ENCODE data around the gene AMN.

Gene AMN

DNA sequence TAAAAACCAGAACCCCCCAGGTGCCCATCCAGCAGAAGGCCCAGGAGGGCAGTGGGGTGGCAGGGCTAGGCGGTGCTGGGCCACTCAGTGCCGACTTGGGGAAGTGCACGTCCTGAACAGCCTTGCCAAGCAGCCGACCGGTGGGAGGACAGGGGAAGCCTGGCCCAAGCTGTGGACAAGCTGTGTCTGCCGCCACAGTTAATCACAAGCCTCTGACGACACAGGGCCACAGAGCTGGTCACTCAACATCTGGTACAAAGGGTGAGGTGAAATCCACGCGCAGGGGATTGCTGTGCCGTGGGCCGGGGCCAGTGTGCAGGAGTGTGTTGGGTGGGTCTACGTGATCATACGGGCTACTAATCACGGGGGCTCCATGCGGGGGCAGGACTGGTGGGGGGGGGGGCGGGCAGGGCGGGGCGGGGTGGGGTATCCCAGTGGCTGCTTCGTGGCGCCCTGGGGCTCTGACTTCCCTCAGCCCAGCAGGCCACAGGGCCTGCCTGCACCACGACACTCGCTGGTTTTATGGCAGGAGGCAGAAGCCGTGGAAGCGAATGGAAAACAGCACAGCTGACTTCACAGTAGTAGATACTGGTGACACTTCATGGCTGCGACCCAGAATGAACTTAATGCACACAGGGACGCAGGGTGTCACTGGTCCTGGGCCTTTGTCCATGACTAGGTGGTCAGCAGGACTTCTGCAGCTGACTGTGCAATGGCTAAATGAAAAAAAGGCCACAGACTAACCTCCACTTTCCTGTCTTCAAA, 10.2 kb downstream of the AMN start:
- no peak for DNase-seq
- Histone ChIP-seq H2AFZ (ENCODE audit: low read length) (no peak overlapping the region), H3K36me3 (replicated peaks; ENCODE audit: insufficient read depth, low read length) (no peaks in the 10 kb centered on the region), H3K4me2 (ENCODE audit: low read depth, low read length) (no peak overlapping the region), H3K27me3 (replicated peaks; ENCODE audit: insufficient read depth, low read length) (no peaks in the 10 kb centered on the region), H3K9me2 (replicated peaks; ENCODE audit: insufficient read depth, low read length) (no peaks in the 10 kb centered on the region), H4K20me1 (ENCODE audit: insufficient read depth, low read length) (no peaks in the 10 kb centered on the region), H3K9ac (ENCODE audit: low read length) (no peak overlapping the region), H3K9me3 (replicated peaks; ENCODE audit: insufficient read depth, low read length) (no peaks in the 10 kb centered on the region), H3K79me2 (ENCODE audit: low read length) (no peaks in the 10 kb centered on the region), H3K4me3 (ENCODE audit: low read length) (no peak overlapping the region), H3K27ac (ENCODE audit: low read length) (no peak overlapping the region), H3K4me1 (ENCODE audit: low read length) (no peaks in the 10 kb centered on the region), H3F3A (ENCODE audit: insufficient read depth, low read length) (no peaks in the 10 kb centered on the region)
- TF ChIP-seq EZH2phosphoT487 (IDR thresholded peaks at IDR 0.05; ENCODE audit: low read length) = no peak
- TF ChIP-seq EZH2 (optimal IDR thresholded peaks at IDR 0.05; ENCODE audit: low read depth, low read length) = no peak
- TF ChIP-seq, protein P1, sequence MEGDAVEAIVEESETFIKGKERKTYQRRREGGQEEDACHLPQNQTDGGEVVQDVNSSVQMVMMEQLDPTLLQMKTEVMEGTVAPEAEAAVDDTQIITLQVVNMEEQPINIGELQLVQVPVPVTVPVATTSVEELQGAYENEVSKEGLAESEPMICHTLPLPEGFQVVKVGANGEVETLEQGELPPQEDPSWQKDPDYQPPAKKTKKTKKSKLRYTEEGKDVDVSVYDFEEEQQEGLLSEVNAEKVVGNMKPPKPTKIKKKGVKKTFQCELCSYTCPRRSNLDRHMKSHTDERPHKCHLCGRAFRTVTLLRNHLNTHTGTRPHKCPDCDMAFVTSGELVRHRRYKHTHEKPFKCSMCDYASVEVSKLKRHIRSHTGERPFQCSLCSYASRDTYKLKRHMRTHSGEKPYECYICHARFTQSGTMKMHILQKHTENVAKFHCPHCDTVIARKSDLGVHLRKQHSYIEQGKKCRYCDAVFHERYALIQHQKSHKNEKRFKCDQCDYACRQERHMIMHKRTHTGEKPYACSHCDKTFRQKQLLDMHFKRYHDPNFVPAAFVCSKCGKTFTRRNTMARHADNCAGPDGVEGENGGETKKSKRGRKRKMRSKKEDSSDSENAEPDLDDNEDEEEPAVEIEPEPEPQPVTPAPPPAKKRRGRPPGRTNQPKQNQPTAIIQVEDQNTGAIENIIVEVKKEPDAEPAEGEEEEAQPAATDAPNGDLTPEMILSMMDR (IDR thresholded peaks at IDR 0.05; ENCODE audit: low read length) = no peak

DNA sequence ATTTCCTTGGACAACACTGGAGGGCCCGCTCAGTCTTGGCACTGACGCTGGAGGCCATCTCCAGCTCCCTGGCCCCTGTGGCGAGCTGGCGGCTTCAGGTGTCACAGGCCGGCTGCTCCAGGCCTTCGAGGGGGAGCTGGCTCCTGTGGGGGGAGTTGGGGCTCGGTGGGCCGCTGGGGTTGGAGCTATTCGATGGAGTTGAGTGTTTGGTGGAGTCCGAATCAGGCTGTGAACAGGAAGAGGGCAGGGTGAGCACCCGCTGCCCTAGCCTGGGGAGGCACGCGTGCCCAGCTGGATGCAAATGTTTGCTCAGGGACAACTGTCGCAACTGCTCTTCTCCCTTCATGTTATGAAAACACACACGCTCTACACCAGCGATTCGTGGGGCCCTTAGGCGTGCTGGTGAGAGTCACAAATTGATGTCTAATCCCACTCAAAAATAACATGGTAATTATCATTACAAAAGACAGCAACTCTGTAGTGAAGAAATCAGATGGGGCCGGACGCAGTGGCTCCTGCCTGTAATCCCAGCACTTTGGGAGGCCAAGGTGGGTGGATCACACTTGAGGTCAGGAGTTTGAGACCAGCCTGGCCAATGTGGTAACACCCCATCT, 11.3 kb downstream of the AMN start:
- no peak for DNase-seq
- Histone ChIP-seq H3K9ac (ENCODE audit: low read length) (no peak overlapping the region), H3K4me1 (ENCODE audit: low read length) (no peaks in the 10 kb centered on the region), H3F3A (ENCODE audit: insufficient read depth, low read length) (no peaks in the 10 kb centered on the region), H3K79me2 (ENCODE audit: low read length) (no peaks in the 10 kb centered on the region), H3K27me3 (replicated peaks; ENCODE audit: insufficient read depth, low read length) (no peaks in the 10 kb centered on the region), H4K20me1 (ENCODE audit: insufficient read depth, low read length) (no peaks in the 10 kb centered on the region), H3K4me2 (ENCODE audit: low read depth, low read length) (no peak overlapping the region), H3K4me3 (ENCODE audit: low read length) (no peak overlapping the region), H3K9me2 (replicated peaks; ENCODE audit: insufficient read depth, low read length) (no peaks in the 10 kb centered on the region), H2AFZ (ENCODE audit: low read length) (no peak overlapping the region), H3K27ac (ENCODE audit: low read length) (no peak overlapping the region), H3K9me3 (replicated peaks; ENCODE audit: insufficient read depth, low read length) (no peaks in the 10 kb centered on the region), H3K36me3 (replicated peaks; ENCODE audit: insufficient read depth, low read length) (no peaks in the 10 kb centered on the region)
- TF ChIP-seq, protein P1 (IDR thresholded peaks at IDR 0.05; ENCODE audit: low read length) = no peak
- TF ChIP-seq EZH2 (optimal IDR thresholded peaks at IDR 0.05; ENCODE audit: low read depth, low read length) = no peak
- TF ChIP-seq EZH2phosphoT487 (IDR thresholded peaks at IDR 0.05; ENCODE audit: low read length) = no peak

DNA sequence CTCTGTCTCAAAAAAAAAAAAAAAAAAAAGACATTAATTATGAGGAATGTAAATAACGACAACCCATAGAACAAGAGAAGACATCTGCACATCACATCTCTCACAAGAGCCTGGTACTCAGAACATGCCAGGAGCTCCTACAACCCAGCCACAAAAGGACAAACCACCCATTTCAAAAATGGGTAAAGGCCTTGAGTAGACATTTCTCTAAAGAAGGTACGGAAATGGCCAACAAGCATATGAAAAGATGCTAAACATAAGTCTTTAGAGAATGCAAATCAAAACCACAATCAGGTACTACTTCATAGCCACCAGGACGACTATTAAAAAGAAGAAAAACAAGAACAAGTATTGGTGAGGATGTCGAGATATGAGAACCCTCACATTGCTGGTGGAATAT, 13.3 kb downstream of the AMN start:
- no peak overlapping the region for H3K4me3 ChIP-seq (ENCODE audit: low read length)
- no peaks in the 10 kb centered on the region for H3K4me1 ChIP-seq (ENCODE audit: low read length)
- DNase-seq = no peak
- no peaks in the 10 kb centered on the region for H3K27me3 ChIP-seq (replicated peaks; ENCODE audit: insufficient read depth, low read length)
- TF ChIP-seq, protein P1 (IDR thresholded peaks at IDR 0.05; ENCODE audit: low read length) = no peak
- TF ChIP-seq EZH2 (optimal IDR thresholded peaks at IDR 0.05; ENCODE audit: low read depth, low read length) (no peak), EZH2phosphoT487 (IDR thresholded peaks at IDR 0.05; ENCODE audit: low read length) (no peak)
- no peaks in the 10 kb centered on the region for H3K9me3 ChIP-seq (replicated peaks; ENCODE audit: insufficient read depth, low read length)
- H3K9me2 ChIP-seq (replicated peaks; ENCODE audit: insufficient read depth, low read length) = no peaks in the 10 kb centered on the region
- no peak overlapping the region for H3K27ac ChIP-seq (ENCODE audit: low read length)
- no peaks in the 10 kb centered on the region for H4K20me1 ChIP-seq (ENCODE audit: insufficient read depth, low read length)
- H3K9ac ChIP-seq (ENCODE audit: low read length) = no peak overlapping the region
- no peak overlapping the region for H2AFZ ChIP-seq (ENCODE audit: low read length)
- H3K36me3 ChIP-seq (replicated peaks; ENCODE audit: insufficient read depth, low read length) = no peaks in the 10 kb centered on the region
- no peak overlapping the region for H3K4me2 ChIP-seq (ENCODE audit: low read depth, low read length)
- no peaks in the 10 kb centered on the region for H3K79me2 ChIP-seq (ENCODE audit: low read length)
- no peaks in the 10 kb centered on the region for H3F3A ChIP-seq (ENCODE audit: insufficient read depth, low read length)

Data from MM.1S (cell line).